ENCODE data around the gene DMKN.
A peak's percentile ranks its signal among the peaks of the same experiment; 100 is the strongest.
"Not testable (repeated sequence)": the region's sequence is repeated elsewhere in the genome, so short reads cannot be mapped to it uniquely, and the experiment has no call there.

The DMKN gene

GRCh38 chr19:35461788-35462187, 51.7 kb downstream of the DMKN start:
- not testable (repeated sequence) for H3K4me3 ChIP-seq (ENCODE audit: low read length in 2 of 2); H3K27me3 ChIP-seq (ENCODE audit: control insufficient read depth in 1 of 2, insufficient read depth in 2 of 2, low read length in 2 of 2); H3K27ac ChIP-seq (ENCODE audit: low read length); H3K4me1 ChIP-seq (ENCODE audit: control insufficient read depth, insufficient read depth, low read length); H3K9ac ChIP-seq (ENCODE audit: low read length in 2 of 2); H3K9me3 ChIP-seq (ENCODE audit: control insufficient read depth in 2 of 2, low read length in 2 of 2); H3K36me3 ChIP-seq (ENCODE audit: control insufficient read depth in 2 of 2, insufficient read depth in 2 of 2, low read length in 2 of 2)

DNA sequence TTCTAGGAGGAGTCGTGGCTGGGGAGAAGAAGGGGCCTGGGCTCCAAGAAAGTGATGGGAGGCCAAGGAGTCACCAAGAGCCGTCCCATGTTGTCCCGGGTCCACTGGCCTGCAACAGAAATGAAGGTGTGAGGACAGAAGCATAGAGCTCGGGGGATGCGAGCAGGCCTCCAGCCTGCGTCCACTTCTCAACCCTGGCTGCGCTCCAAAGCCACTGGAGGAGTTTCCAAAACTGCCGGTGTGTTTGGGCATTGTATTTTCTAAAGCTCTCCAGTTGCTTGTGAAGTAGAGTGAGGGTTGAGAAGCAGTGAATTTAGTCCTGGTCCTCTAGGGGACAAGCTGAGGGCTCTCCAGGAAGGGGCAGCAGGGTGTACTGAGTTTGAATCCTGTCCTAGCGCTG, 52.4 kb downstream of the DMKN start:
- H3K4me1 ChIP-seq (ENCODE audit: control insufficient read depth, insufficient read depth, low read length), result peaks cover 6% of the 10 kb centered on the region
- no peaks in the 10 kb centered on the region for H3K9me3 ChIP-seq (ENCODE audit: control insufficient read depth in 2 of 2, low read length in 2 of 2)
- H3K9ac ChIP-seq (ENCODE audit: low read length in 2 of 2), result no peak overlapping the region
- no peak overlapping the region for H3K4me3 ChIP-seq (ENCODE audit: low read length in 2 of 2)
- H3K27me3 ChIP-seq (ENCODE audit: control insufficient read depth in 1 of 2, insufficient read depth in 2 of 2, low read length in 2 of 2), result no peaks in the 10 kb centered on the region
- no peaks in the 10 kb centered on the region for H3K36me3 ChIP-seq (ENCODE audit: control insufficient read depth in 2 of 2, insufficient read depth in 2 of 2, low read length in 2 of 2)
- H3K27ac ChIP-seq (ENCODE audit: low read length), result no peak overlapping the region

DNA sequence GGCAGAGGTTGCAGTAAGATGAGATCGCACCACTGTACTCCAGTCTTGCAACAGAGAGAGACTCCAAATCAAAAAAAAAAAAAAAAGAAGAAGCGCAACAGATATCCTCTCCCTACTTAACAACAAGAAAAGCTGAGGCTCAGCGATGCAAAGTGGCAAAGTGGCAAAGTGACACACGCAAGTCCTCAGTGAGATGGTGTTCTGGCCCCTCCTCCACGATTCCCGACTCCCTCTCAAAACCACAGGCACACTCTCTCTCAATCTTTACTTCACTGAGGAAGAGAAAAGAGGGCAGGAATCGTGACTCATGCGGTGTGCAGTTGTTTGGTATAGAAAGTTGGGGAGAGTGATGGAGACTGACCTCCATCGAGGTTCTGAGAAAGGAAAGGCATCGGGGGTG, 52.8 kb downstream of the DMKN start:
- Histone ChIP-seq H3K27ac (ENCODE audit: low read length) (no peak overlapping the region), H3K36me3 (ENCODE audit: control insufficient read depth in 2 of 2, insufficient read depth in 2 of 2, low read length in 2 of 2) (no peaks in the 10 kb centered on the region), H3K9me3 (ENCODE audit: control insufficient read depth in 2 of 2, low read length in 2 of 2) (no peaks in the 10 kb centered on the region), H3K4me3 (ENCODE audit: low read length in 2 of 2) (no peak overlapping the region), H3K9ac (ENCODE audit: low read length in 2 of 2) (no peak overlapping the region), H3K4me1 (ENCODE audit: control insufficient read depth, insufficient read depth, low read length) (peaks cover 6% of the 10 kb centered on the region), H3K27me3 (ENCODE audit: control insufficient read depth in 1 of 2, insufficient read depth in 2 of 2, low read length in 2 of 2) (no peaks in the 10 kb centered on the region)

GRCh38 chr19:35459414-35460082, 53.9 kb downstream of the DMKN start:
- Histone ChIP-seq H3K27ac (ENCODE audit: low read length) (no peak overlapping the region), H3K27me3 (ENCODE audit: control insufficient read depth in 1 of 2, insufficient read depth in 2 of 2, low read length in 2 of 2) (no peaks in the 10 kb centered on the region), H3K36me3 (ENCODE audit: control insufficient read depth in 2 of 2, insufficient read depth in 2 of 2, low read length in 2 of 2) (no peaks in the 10 kb centered on the region), H3K9me3 (ENCODE audit: control insufficient read depth in 2 of 2, low read length in 2 of 2) (no peaks in the 10 kb centered on the region), H3K4me3 (ENCODE audit: low read length in 2 of 2) (peak overlapping the region in 1 of 2 donors; percentile 8), H3K4me1 (ENCODE audit: control insufficient read depth, insufficient read depth, low read length) (peaks cover 6% of the 10 kb centered on the region), H3K9ac (ENCODE audit: low read length in 2 of 2) (no peak overlapping the region)

DNA sequence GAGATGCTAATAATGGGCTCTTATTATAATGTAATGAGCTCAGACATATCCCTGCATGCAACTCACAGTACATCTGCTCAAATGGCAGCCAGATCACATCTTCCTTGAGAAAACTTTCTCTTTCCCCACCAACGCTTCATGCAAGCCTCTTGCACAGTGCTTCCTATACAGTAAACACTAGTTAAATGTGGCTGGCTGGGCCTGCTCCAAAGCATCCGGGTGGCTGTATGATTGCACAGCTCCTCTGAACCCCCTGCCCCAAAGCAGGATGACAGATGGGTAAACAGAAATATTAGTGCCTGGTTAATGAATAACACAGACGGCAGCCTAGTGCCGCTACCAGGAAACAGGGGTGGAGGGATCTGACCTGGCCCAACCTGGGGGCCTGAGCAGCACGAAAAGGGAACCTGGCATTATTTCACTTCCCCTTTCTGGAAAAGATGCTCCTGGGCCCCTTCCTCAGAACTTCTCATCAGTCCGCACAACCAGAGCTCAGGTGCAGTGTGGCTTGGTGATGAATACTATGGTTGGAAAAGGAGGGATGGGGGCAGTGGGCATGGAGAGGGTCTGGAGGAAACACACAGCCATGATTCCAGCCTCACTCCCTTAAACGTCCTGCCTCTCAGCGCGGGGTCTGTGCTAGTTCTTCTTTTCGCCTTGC, 54.6 kb downstream of the DMKN start:
- no peak overlapping the region for H3K27ac ChIP-seq (ENCODE audit: low read length)
- H3K4me1 ChIP-seq (ENCODE audit: control insufficient read depth, insufficient read depth, low read length), result peaks cover 6% of the 10 kb centered on the region
- no peak overlapping the region for H3K4me3 ChIP-seq (ENCODE audit: low read length in 2 of 2)

GRCh38 chr19:35458192-35458591, 55.3 kb downstream of the DMKN start:
- Histone ChIP-seq H3K4me1 (ENCODE audit: control insufficient read depth, insufficient read depth, low read length) (peaks cover 6% of the 10 kb centered on the region), H3K9ac (ENCODE audit: low read length in 2 of 2) (no peak overlapping the region), H3K27ac (ENCODE audit: low read length) (no peak overlapping the region)

More for the DNA sequence above, 54.6 kb downstream of the DMKN start:
- H3K36me3 ChIP-seq (ENCODE audit: control insufficient read depth in 2 of 2, insufficient read depth in 2 of 2, low read length in 2 of 2), result no peaks in the 10 kb centered on the region
- H3K27me3 ChIP-seq (ENCODE audit: control insufficient read depth in 1 of 2, insufficient read depth in 2 of 2, low read length in 2 of 2), result no peaks in the 10 kb centered on the region
- no peaks in the 10 kb centered on the region for H3K9me3 ChIP-seq (ENCODE audit: control insufficient read depth in 2 of 2, low read length in 2 of 2)
- no peak overlapping the region for H3K9ac ChIP-seq (ENCODE audit: low read length in 2 of 2)

GRCh38 chr19:35457173-35457572, 56.3 kb downstream of the DMKN start:
- Histone ChIP-seq H3K27me3 (ENCODE audit: control insufficient read depth in 1 of 2, insufficient read depth in 2 of 2, low read length in 2 of 2) (no peaks in the 10 kb centered on the region), H3K9ac (ENCODE audit: low read length in 2 of 2) (no peak overlapping the region), H3K36me3 (ENCODE audit: control insufficient read depth in 2 of 2, insufficient read depth in 2 of 2, low read length in 2 of 2) (no peaks in the 10 kb centered on the region), H3K4me1 (ENCODE audit: control insufficient read depth, insufficient read depth, low read length) (peaks cover 6% of the 10 kb centered on the region), H3K4me3 (ENCODE audit: low read length in 2 of 2) (no peak overlapping the region), H3K27ac (ENCODE audit: low read length) (no peak overlapping the region), H3K9me3 (ENCODE audit: control insufficient read depth in 2 of 2, low read length in 2 of 2) (no peaks in the 10 kb centered on the region)

More at GRCh38 chr19:35458192-35458591, 55.3 kb downstream of the DMKN start:
- no peaks in the 10 kb centered on the region for H3K36me3 ChIP-seq (ENCODE audit: control insufficient read depth in 2 of 2, insufficient read depth in 2 of 2, low read length in 2 of 2)
- H3K4me3 ChIP-seq (ENCODE audit: low read length in 2 of 2), result no peak overlapping the region
- no peaks in the 10 kb centered on the region for H3K9me3 ChIP-seq (ENCODE audit: control insufficient read depth in 2 of 2, low read length in 2 of 2)
- H3K27me3 ChIP-seq (ENCODE audit: control insufficient read depth in 1 of 2, insufficient read depth in 2 of 2, low read length in 2 of 2), result no peaks in the 10 kb centered on the region

- no peak overlapping the region for H3K9ac ChIP-seq (ENCODE audit: low read length in 2 of 2)
- H3K27me3 ChIP-seq (ENCODE audit: control insufficient read depth in 1 of 2, insufficient read depth in 2 of 2, low read length in 2 of 2), result no peaks in the 10 kb centered on the region
- no peaks in the 10 kb centered on the region for H3K9me3 ChIP-seq (ENCODE audit: control insufficient read depth in 2 of 2, low read length in 2 of 2)
- peaks cover 6% of the 10 kb centered on the region for H3K4me1 ChIP-seq (ENCODE audit: control insufficient read depth, insufficient read depth, low read length)
- no peaks in the 10 kb centered on the region for H3K36me3 ChIP-seq (ENCODE audit: control insufficient read depth in 2 of 2, insufficient read depth in 2 of 2, low read length in 2 of 2)
- no peak overlapping the region for H3K4me3 ChIP-seq (ENCODE audit: low read length in 2 of 2)
- no peak overlapping the region for H3K27ac ChIP-seq (ENCODE audit: low read length)
These were observed 57.7 kb downstream of the DMKN start for GRCh38 chr19:35455616-35456201.

- no peak overlapping the region for H3K27ac ChIP-seq (ENCODE audit: low read length)
- no peak overlapping the region for H3K4me3 ChIP-seq (ENCODE audit: low read length in 2 of 2)
- no peaks in the 10 kb centered on the region for H3K27me3 ChIP-seq (ENCODE audit: control insufficient read depth in 1 of 2, insufficient read depth in 2 of 2, low read length in 2 of 2)
- H3K9me3 ChIP-seq (ENCODE audit: control insufficient read depth in 2 of 2, low read length in 2 of 2), result no peaks in the 10 kb centered on the region
- H3K36me3 ChIP-seq (ENCODE audit: control insufficient read depth in 2 of 2, insufficient read depth in 2 of 2, low read length in 2 of 2), result no peaks in the 10 kb centered on the region
- peaks cover 6% of the 10 kb centered on the region for H3K4me1 ChIP-seq (ENCODE audit: control insufficient read depth, insufficient read depth, low read length)
- no peak overlapping the region for H3K9ac ChIP-seq (ENCODE audit: low read length in 2 of 2)
These were observed 58.8 kb downstream of the DMKN start for GRCh38 chr19:35454663-35455062.

DNA sequence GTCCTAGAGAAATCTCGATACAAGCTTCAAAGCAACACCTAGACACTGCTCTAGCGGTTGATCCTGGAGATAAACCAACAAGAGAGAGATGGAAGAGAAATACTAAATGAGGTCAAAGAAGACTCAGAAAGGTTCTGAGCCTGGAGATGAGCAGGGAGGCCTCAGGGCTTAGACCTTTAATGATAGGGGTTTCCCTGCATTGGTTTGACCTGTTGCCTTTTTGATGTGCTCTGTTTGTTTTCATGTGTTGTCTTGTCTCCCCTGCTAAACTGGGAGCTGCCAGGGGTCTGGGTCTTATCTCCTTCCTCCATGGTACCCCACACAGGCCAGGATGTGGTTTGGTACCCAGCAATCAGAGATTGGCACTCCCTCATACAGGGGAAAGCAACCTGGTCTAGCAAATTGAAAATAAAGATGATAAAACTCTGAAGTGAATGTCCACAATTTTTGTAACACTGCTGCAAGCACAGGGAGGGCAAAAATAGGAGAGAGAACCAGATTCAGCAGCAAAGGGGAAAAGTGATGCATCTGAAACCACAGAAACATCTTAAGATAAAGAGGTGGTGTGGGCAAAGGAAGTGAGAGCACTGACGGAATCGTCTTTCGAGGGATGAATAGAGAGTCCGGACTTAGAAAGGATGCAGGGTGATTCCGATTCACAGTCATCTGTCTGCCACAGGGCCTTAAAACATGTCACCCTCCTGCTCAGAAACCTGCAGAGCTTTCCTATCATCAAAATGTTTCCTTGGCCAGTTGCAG, 61.9 kb downstream of the DMKN start:
- Histone ChIP-seq H3K4me3 (ENCODE audit: low read length in 2 of 2) (no peak overlapping the region), H3K27ac (ENCODE audit: low read length) (no peak overlapping the region), H3K9ac (ENCODE audit: low read length in 2 of 2) (no peak overlapping the region), H3K27me3 (ENCODE audit: control insufficient read depth in 1 of 2, insufficient read depth in 2 of 2, low read length in 2 of 2) (no peaks in the 10 kb centered on the region), H3K4me1 (ENCODE audit: control insufficient read depth, insufficient read depth, low read length) (no peaks in the 10 kb centered on the region), H3K9me3 (ENCODE audit: control insufficient read depth in 2 of 2, low read length in 2 of 2) (no peaks in the 10 kb centered on the region), H3K36me3 (ENCODE audit: control insufficient read depth in 2 of 2, insufficient read depth in 2 of 2, low read length in 2 of 2) (no peaks in the 10 kb centered on the region)

Measured in stomach smooth muscle (tissue), 2 donors.